Stimulated activated CD4-positive, alpha-beta T cell treated with anti-CD3 and anti-CD28 coated beads, Interleukin-4, amount 100 ng/mL, for 48 hours (primary cell): ENCODE measurements around the gene NRP1.

Experiments
- DNase-seq, 2 donors: peaks; one replicate each; pipeline ENCODE4 v3.0.0-alpha.2; 2020; ENCODE audit warnings: low read depth in 2 of 2

NRP1 gene

GRCh38 chr10:33186150-33186549 lies 148.3 kb downstream of the NRP1 start:
- DNase-seq = no peak

DNA sequence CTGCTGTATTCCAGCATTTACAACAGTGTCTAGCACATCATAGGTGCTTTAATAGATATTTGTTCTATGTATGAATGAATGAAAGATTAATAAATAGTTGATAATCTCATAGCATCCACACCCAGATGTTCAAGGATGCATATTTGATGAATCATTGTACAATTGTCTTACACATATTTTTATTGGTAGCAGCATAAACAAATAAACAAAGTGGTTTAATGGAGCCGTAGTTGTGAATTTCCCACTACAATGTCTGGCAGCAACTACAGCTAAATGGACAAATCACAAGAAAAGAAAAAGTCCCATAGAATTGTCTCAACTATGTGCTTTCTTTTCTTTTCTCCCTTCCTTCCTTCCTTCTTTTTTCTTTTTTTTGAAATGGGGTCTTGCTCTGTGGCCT lies 150.8 kb downstream of the NRP1 start:
- no peak for DNase-seq

DNA sequence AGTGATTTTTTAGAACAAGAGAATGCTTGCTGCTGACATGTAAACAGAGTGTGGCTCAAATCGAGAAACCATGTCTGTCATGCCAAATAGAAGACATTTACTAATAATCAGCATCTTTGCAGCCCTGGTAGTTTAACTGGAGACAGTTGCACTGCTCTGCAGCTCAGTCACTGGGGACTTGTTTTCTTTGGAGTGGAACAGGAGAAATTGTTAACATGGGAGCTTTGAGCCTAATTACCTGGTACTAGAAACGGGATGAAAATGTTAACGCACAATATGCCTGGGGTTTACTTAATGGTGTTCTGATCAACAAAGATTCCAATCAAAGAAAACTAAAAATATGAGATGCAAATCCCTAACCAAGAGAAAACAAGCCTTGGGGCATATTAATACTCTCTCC lies 153.5 kb downstream of the NRP1 start:
- DNase-seq = no peak

DNA sequence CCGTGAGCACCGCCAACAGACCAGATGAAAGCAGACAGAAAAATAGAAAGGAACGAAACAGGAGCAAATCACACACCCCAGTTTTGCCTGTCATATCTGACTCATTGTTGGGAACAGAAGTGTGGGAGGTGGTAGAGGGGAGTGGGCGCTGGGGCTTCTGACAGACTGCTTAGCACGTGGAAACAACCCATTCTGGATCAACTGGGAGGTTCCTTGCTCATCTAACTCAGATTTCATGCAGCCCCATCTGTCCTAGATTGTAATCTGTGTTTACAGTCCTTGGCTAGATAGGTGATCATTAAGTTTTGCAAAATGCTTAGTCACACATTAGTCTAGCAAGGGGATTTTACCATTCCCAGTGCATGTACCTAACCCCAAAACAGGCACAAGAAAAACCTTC lies 154.1 kb downstream of the NRP1 start:
- DNase-seq = no peak

- DNase-seq = no peak
Measured at GRCh38 chr10:33179067-33179466, 155.4 kb downstream of the NRP1 start.

- DNase-seq = no peak
Measured at GRCh38 chr10:33178026-33178755, 156.3 kb downstream of the NRP1 start.

DNA sequence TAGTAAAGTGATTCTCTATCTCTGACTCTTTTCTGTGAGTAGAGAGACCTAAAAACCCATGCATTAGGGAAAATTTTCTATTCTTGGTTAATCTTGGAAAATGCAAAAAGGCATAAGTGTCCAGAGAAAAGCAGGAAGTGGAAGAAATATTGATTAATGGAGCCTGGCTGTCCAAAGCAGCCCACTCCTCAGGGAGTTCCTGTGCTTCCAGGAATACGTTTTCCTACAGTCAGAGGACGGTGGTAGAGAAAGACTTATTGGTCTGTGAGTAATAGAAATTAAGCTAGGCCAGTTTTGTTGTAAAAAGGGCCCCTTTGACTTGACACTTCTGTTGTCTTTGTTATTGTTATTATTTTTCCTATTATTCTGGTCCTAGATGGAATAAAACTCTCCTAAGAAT lies 157.8 kb downstream of the NRP1 start:
- DNase-seq = no peak

DNA sequence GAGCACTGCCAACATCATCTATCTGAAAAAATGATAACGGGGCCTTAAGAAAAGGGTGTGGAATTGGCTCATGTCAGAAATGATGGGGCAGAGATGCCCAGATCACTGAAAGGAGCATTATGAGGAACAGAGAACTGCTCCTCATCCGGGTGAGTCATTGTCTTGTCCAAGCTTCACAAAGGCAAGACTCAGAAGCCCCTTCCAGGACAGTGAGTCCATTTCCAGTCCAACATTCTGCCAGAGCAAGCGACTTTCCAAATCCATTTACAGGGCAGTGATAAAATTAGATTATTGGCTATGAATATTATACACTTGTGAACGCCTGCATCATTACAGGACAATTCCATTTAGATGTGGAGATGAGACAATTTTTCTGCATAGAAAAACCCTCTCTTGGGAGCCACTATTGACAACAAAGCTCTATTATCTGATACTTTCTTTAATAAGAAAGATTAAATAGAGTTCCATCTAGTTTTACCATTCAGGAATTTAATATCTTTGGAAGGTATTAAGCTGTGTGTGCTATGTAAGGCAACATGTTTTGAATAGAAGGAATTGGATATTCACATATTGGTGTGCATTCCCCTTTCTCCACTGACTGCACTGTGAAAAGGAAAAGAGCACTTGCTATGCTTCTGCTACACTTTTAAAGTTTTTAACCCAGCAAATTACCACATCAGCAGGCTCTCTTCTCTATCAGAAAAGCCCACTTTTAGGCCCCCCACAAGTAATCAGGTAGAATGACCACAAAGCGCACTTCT lies 159.6 kb downstream of the NRP1 start:
- no peak for DNase-seq

DNA sequence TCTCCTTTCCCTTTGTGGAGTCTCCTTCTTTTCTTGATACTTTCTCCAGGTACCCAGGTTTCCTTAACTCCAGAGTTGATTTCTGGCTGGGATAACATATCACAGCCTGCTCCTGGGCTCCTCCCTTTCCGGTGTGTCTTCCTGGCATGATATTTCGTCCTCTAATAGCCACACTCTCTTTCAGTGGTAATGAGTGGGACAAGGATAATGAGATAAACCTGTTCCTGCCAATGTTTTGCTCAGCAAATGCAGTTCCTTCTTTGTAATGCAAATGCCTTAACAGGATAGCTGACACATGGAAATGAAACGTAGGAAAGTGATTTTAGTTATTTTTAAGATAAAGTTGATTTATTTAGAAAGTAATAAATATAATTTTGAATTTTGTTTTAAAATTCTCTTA lies 168.6 kb downstream of the NRP1 start:
- DNase-seq = no peak

- DNase-seq = no peak
Measured at GRCh38 chr10:33164060-33164709, 170.3 kb downstream of the NRP1 start.

- no peak for DNase-seq
Measured at GRCh38 chr10:33162248-33162575, 172.3 kb downstream of the NRP1 start.

GRCh38 chr10:33161550-33162247 lies 172.8 kb downstream of the NRP1 start:
- DNase-seq = no peak

- DNase-seq = no peak
Measured at GRCh38 chr10:33160151-33160550, 174.3 kb downstream of the NRP1 start.

- DNase-seq = no peak
Measured at GRCh38 chr10:33157103-33157502, 177.4 kb downstream of the NRP1 start.

DNA sequence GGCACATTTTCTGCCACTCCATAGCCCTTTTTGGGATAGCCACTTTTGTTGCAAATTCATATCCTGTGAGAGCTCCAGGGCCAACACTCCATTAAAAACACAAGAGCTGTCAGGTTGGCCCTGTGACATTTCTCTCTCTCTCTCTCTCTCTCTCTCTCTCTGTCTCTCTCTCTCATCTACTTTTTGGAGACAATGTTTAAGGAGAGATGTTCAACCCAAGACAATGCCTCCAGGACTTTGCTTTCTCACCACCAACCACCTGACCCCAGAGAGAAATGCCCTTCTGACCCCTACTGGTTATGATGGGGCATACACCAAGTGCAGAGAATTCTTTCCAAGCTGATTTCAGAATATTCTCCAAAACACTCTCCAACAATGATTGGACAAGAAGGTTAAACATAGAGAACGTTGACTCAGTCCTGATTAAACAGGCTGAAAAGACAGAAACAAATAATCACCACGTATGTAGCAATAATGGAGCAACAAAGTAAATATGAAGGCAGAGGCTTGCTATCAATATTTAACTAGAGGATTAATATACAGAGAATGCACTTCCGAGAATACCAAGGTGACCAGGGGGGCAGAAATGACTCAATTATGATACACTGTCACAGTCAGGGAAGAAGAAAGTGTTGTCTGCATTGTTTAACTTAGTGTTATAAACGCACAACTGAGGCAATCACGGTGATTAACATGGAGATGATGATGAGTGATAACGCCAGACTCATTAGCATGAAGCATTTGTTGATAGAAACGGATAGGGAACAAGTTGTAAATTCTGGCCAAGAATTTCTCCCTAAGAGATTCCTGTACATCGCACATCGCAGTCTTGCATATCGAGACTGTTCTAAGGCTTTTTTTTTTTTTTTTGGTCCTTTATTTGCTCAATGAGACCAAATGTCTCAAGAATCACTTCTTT lies 178.5 kb downstream of the NRP1 start:
- no peak for DNase-seq

GRCh38 chr10:33154590-33154989 lies 179.9 kb downstream of the NRP1 start:
- no peak for DNase-seq

- DNase-seq = no peak
Measured at GRCh38 chr10:33153968-33154327, 180.5 kb downstream of the NRP1 start.

- DNase-seq = no peak
Measured at GRCh38 chr10:33153251-33153967, 181.1 kb downstream of the NRP1 start.

DNA sequence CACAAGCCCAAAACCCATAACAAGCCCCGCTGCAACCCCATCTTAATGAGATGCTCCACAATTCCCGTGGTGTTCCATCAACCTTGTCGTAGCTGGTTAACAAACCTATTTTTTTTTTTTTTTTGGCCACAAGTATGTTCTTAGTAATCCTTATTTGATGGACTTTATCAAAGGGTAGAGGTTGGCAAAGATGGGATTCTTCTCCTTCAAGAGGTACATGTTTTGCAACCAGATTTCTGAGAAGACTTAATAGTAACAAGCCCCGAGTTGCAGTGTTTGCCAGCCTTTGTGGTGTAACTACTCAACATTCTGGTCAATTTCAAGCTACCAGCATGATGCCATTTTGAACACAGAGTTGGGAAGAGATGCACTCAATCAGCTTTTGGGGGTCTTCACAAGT lies 181.7 kb downstream of the NRP1 start:
- DNase-seq = no peak

GRCh38 chr10:33152146-33152545 lies 182.3 kb downstream of the NRP1 start:
- no peak for DNase-seq

DNA sequence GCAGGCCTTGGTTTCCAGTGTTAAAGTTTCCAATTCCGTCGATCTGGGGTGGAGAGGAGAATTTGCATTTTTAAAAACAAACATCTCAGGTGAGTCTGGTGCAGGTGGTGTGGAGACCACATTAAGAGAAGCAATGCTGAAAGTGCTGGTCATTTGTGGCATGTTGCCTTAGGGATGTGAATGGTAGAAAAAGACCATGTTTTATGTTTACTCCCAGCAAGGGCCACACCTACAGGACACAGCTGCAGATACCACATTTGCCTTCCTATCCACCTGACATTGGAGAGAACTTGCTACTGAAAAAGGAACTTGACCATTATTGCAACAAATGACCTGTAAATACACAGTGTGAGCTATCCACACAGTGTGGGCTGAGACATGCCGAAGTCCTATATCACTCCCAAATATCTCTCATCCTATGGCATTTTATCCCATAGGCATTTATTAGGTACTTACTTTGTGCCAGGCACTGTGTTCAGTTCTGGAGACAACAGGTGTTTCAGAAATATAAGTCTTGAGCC lies 183.1 kb downstream of the NRP1 start:
- DNase-seq = no peak
